ENCODE data around the gene ATP6AP1. TPM values are rescaled to one million over a fixed set of nuclear protein-coding genes. Genes with fewer than 3 reads are reported as not detected.

Gene ATP6AP1
- total RNA-seq, 1 donor, result 61.9 TPM

DNA sequence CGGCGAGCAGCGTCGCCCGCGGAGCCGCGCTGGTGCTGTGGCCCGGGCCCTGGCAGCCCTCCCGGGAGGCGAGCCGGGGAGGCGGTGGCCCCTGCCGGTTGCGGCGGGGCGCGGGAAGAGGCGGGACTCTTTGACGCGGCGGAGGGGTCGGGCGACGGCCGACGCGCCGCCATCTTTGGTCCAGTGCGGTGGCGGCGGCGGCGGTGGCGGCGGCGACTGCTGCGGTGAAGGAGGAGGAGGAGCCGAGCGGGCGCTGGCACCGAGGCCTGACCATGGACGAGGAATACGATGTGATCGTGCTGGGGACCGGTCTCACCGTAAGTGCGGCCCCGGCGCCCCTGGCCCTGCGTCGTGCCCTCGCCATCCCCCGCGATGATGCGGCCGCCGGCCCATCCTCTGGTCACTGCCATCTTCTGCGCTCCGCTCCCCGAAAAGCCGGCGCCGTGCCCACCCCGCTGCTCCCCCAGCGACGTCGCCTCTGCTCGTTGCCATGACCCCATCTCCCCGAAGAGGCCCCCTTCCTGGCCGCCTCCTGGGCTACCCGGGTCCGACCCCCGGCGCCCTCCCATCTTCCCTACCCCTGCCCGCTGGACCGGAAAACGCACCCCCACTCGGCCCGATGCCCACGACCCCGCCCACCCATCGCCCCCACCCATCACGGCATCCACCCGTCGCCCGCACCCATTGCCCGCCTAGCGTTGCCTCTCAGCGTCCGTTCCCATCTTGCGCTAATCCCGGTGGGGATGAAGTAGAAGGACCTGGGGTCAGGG, 8.7 kb downstream of the ATP6AP1 start, which contains the start of gene GDI1:
Gene GDI1, plus strand, starts transcription at position 172 of the 770 bp plus-strand sequence. Its CDS starts 101 bp downstream, at position 273.
- Histone ChIP-seq H4K20me1 (ENCODE audit: insufficient read depth, low read length) (peaks cover 32% of the 10 kb centered on the region), H3K27me3 (ENCODE audit: insufficient read depth, low read length) (no peaks in the 10 kb centered on the region), H3K27ac (ENCODE audit: low read depth, low read length) (no peak within 1 kb of the TSS), H3K36me3 (ENCODE audit: insufficient read depth, low read length) (peaks cover 31% of the 10 kb centered on the region), H3K4me1 (ENCODE audit: insufficient read depth, low read length) (peaks cover 9% of the 10 kb centered on the region), H2AFZ (ENCODE audit: low read length) (no peak within 1 kb of the TSS), H3K4me3 (ENCODE audit: insufficient read depth, low read length) (peak within 1 kb of the TSS; percentile 76), H3K79me2 (ENCODE audit: insufficient read depth, low read length) (peaks cover 41% of the 10 kb centered on the region), H3K4me2 (ENCODE audit: insufficient read depth, low read length) (peak within 1 kb of the TSS; percentile 85), H3K9me3 (ENCODE audit: low read depth, low read length) (no peaks in the 10 kb centered on the region)
- DNase-seq (ENCODE audit: insufficient read length, low spot score, missing footprints), result peak; percentile 97
- TF ChIP-seq, protein P1, sequence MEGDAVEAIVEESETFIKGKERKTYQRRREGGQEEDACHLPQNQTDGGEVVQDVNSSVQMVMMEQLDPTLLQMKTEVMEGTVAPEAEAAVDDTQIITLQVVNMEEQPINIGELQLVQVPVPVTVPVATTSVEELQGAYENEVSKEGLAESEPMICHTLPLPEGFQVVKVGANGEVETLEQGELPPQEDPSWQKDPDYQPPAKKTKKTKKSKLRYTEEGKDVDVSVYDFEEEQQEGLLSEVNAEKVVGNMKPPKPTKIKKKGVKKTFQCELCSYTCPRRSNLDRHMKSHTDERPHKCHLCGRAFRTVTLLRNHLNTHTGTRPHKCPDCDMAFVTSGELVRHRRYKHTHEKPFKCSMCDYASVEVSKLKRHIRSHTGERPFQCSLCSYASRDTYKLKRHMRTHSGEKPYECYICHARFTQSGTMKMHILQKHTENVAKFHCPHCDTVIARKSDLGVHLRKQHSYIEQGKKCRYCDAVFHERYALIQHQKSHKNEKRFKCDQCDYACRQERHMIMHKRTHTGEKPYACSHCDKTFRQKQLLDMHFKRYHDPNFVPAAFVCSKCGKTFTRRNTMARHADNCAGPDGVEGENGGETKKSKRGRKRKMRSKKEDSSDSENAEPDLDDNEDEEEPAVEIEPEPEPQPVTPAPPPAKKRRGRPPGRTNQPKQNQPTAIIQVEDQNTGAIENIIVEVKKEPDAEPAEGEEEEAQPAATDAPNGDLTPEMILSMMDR (IDR thresholded peaks at IDR 0.05; ENCODE audit: extremely low read depth, low read depth, low read length), result no peak

DNA sequence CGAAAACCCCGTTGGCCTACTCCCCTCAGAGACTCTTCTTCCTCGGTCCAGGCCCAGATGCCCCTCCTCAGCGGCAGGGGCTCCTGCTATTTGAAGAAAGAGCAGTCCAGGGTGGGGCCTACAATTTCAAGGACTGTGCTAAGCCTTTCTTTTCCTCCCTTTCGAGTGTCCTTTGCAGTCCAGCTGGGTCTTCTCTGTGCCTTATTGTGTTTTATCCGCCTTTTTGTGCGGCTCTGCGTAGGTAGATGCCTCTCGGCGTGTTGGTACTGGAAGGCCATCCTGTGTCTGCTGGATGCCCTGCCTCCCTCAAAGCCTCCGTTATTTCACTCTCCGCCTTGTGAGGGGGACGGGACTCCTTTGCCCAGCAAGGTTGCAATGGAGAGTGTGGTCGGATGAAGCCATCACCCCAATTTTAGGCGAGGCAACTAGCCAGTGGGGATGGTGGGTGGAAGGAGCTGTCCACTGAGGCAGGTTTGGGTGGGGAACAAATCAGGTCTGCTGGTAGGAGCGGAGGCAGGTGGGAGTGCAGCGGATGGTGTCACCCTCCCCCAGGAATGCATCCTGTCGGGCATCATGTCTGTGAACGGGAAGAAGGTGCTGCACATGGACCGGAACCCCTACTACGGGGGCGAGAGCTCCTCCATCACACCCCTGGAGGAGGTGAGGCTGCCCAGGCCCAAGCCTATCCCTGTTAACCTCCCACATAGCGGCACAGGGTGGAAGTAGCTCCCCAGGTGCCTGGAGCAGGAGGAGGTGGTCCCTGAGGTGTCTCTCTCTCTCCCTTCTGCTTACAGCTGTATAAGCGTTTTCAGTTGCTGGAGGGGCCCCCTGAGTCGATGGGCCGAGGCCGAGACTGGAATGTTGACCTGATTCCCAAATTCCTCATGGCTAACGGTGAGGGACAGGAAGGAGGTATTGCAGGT, 9.8 kb downstream of the ATP6AP1 start:
- TF ChIP-seq, protein P1 (IDR thresholded peaks at IDR 0.05; ENCODE audit: extremely low read depth, low read depth, low read length), result no peak
- H3K4me3 ChIP-seq (ENCODE audit: insufficient read depth, low read length), result peak overlapping the region; percentile 76
- DNase-seq (ENCODE audit: insufficient read length, low spot score, missing footprints), result peak; percentile 87
- H3K27me3 ChIP-seq (ENCODE audit: insufficient read depth, low read length), result no peaks in the 10 kb centered on the region
- H3K9me3 ChIP-seq (ENCODE audit: low read depth, low read length), result no peaks in the 10 kb centered on the region
- no peak overlapping the region for H2AFZ ChIP-seq (ENCODE audit: low read length)
- peaks cover 36% of the 10 kb centered on the region for H3K36me3 ChIP-seq (ENCODE audit: insufficient read depth, low read length)
- peak overlapping the region; percentile 85 for H3K4me2 ChIP-seq (ENCODE audit: insufficient read depth, low read length)
- H3K79me2 ChIP-seq (ENCODE audit: insufficient read depth, low read length), result peaks cover 42% of the 10 kb centered on the region
- H3K27ac ChIP-seq (ENCODE audit: low read depth, low read length), result no peak overlapping the region
- peaks cover 29% of the 10 kb centered on the region for H4K20me1 ChIP-seq (ENCODE audit: insufficient read depth, low read length)
- peaks cover 9% of the 10 kb centered on the region for H3K4me1 ChIP-seq (ENCODE audit: insufficient read depth, low read length)

DNA sequence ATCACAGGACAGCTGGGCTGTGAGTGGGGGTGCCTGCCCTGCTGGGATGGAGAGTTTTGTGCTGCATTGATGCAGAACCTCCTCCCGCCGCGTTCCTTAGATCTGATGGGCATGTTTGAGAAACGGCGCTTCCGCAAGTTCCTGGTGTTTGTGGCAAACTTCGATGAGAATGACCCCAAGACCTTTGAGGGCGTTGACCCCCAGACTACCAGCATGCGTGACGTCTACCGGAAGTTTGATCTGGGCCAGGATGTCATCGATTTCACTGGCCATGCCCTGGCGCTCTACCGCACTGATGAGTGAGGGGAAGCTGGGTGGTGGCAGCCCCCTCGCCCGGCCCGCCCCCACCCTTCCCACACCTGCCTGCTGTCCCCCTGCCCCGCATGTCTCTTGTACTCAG, 11.4 kb downstream of the ATP6AP1 start:
- Histone ChIP-seq H3K79me2 (ENCODE audit: insufficient read depth, low read length) (peaks cover 48% of the 10 kb centered on the region), H3K36me3 (ENCODE audit: insufficient read depth, low read length) (peaks cover 23% of the 10 kb centered on the region), H3K9me3 (ENCODE audit: low read depth, low read length) (no peaks in the 10 kb centered on the region), H3K4me2 (ENCODE audit: insufficient read depth, low read length) (no peak overlapping the region), H3K4me1 (ENCODE audit: insufficient read depth, low read length) (peaks cover 12% of the 10 kb centered on the region), H3K4me3 (ENCODE audit: insufficient read depth, low read length) (no peak overlapping the region), H3K27ac (ENCODE audit: low read depth, low read length) (no peak overlapping the region), H3K27me3 (ENCODE audit: insufficient read depth, low read length) (no peaks in the 10 kb centered on the region), H2AFZ (ENCODE audit: low read length) (no peak overlapping the region), H4K20me1 (ENCODE audit: insufficient read depth, low read length) (peaks cover 29% of the 10 kb centered on the region)
- no peak for DNase-seq (ENCODE audit: insufficient read length, low spot score, missing footprints)
- TF ChIP-seq, protein P1 (IDR thresholded peaks at IDR 0.05; ENCODE audit: extremely low read depth, low read depth, low read length), result no peak
